GM23338 (cell line): ENCODE results near the gene MYL12B. TPM values are rescaled to one million over a fixed set of nuclear protein-coding genes. Genes with fewer than 3 reads are reported as not detected.

Experiments
- ATAC-seq: fragments of 200-7000 bp; cut with Tn5 transposase; 3 replicates; pipeline ENCODE4 v1.9.1; 2020
- DNase-seq: peaks from one replicate; pipeline ENCODE4 v3.0.0-alpha.2; 2015; ENCODE audit warnings: low spot score
- H2AFZ ChIP-seq: fragments of 200-600 bp; sonication (generic); 2 replicates; pipeline ENCODE4 v1.8.0; 2016; ENCODE audit warnings: antibody characterized with exemption, mild to moderate bottlenecking, moderate library complexity
- H3F3A ChIP-seq: fragments of 200-600 bp; sonication (generic); replicated peaks from 2 replicates; pipeline ENCODE4 v1.8.0; 2017; ENCODE audit warnings: antibody characterized with exemption, mixed run types, low read depth
- H3K27ac ChIP-seq: fragments of 200-600 bp; sonication (generic); 2 replicates; pipeline ENCODE4 v1.6.1; 2016; ENCODE audit warnings: low read depth
- H3K27me3 ChIP-seq: fragments of 200-600 bp; sonication (generic); 2 replicates; pipeline ENCODE4 v1.8.0; 2016; ENCODE audit warnings: mild to moderate bottlenecking, mixed run types, moderate library complexity; ENCODE audit not compliant: insufficient read depth
- H3K36me3 ChIP-seq: fragments of 200-600 bp; sonication (generic); 2 replicates; pipeline ENCODE4 v1.8.0; 2016; ENCODE audit warnings: mild to moderate bottlenecking; ENCODE audit not compliant: insufficient read depth
- H3K4me1 ChIP-seq: fragments of 200-600 bp; sonication (generic); 2 replicates; pipeline ENCODE4 v1.8.0; 2016; ENCODE audit warnings: mild to moderate bottlenecking, moderate library complexity; ENCODE audit not compliant: insufficient read depth
- H3K4me2 ChIP-seq: fragments of 200-600 bp; sonication (generic); 2 replicates; pipeline ENCODE4 v1.7.1; 2017; ENCODE audit warnings: mixed run types
- H3K4me3 ChIP-seq: fragments of 200-600 bp; sonication (generic); 2 replicates; pipeline ENCODE4 v1.6.1; 2016; ENCODE audit warnings: mixed run types
- H3K79me2 ChIP-seq: fragments of 200-600 bp; sonication (generic); replicated peaks from 2 replicates; pipeline ENCODE4 v1.8.0; 2017; ENCODE audit warnings: mild to moderate bottlenecking; ENCODE audit not compliant: insufficient read depth
- H3K9me2 ChIP-seq: fragments of 200-600 bp; sonication (generic); 2 replicates; pipeline ENCODE4 v1.8.0; 2017; ENCODE audit not compliant: insufficient read depth
- H4K20me1 ChIP-seq: fragments of 200-600 bp; sonication (generic); replicated peaks from 2 replicates; pipeline ENCODE4 v1.8.0; 2017; ENCODE audit warnings: mild to moderate bottlenecking; ENCODE audit not compliant: insufficient read depth
- H3K27ac Mint-ChIP-seq: 2 replicates; pipeline ENCODE4 v1.8.0; 2020; ENCODE audit warnings: inconsistent platforms, mild to moderate bottlenecking, moderate library complexity, mixed read lengths
- H3K27me3 Mint-ChIP-seq: 3 replicates; pipeline ENCODE4 v1.8.0; 2022; ENCODE audit warnings: low read depth, mild to moderate bottlenecking, moderate library complexity, mixed read lengths, inconsistent platforms; ENCODE audit not compliant: insufficient read depth, poor library complexity
- H3K36me3 Mint-ChIP-seq: 3 replicates; pipeline ENCODE4 v1.8.0; 2021; ENCODE audit warnings: low read depth, mild to moderate bottlenecking, inconsistent platforms, moderate library complexity, mixed read lengths
- H3K4me1 Mint-ChIP-seq: 3 replicates; pipeline ENCODE4 v1.8.0; 2020; ENCODE audit warnings: mild to moderate bottlenecking, inconsistent platforms, mixed read lengths
- H3K4me3 Mint-ChIP-seq: 3 replicates; pipeline ENCODE4 v1.8.0; 2021; ENCODE audit warnings: moderate library complexity, mild to moderate bottlenecking, inconsistent platforms, mixed read lengths
- H3K9me3 Mint-ChIP-seq: 3 replicates; pipeline ENCODE4 v1.8.0; 2020; ENCODE audit warnings: moderate library complexity, mild to moderate bottlenecking, inconsistent platforms, mixed read lengths
- CREB1 ChIP-seq: fragments of 250-450 bp; sonication (Bioruptor Pico); IDR thresholded peaks from 2 replicates; pipeline ENCODE4 v1.5.0; 2020; ENCODE audit warnings: low read depth, mild to moderate bottlenecking, moderate library complexity
- EZH2 ChIP-seq: fragments of 200-600 bp; sonication (generic); IDR thresholded peaks from one replicate; pipeline ENCODE4 v1.8.0; 2017; ENCODE audit warnings: antibody characterized with exemption, mild to moderate bottlenecking, low read depth; ENCODE audit not compliant: unreplicated experiment
- EZH2phosphoT487 ChIP-seq: fragments of 200-600 bp; sonication (generic); IDR thresholded peaks from one replicate; pipeline ENCODE4 v1.8.1; 2018; ENCODE audit warnings: antibody characterized with exemption; ENCODE audit not compliant: unreplicated experiment
- JUNB ChIP-seq: IDR thresholded peaks from one replicate; pipeline ENCODE4 v1.6.1; 2016; ENCODE audit warnings: antibody characterized with exemption; ENCODE audit not compliant: unreplicated experiment
- NANOG ChIP-seq: IDR thresholded peaks from 2 replicates; pipeline ENCODE4 v1.6.1; 2016; ENCODE audit warnings: antibody characterized with exemption, borderline replicate concordance
- POLR2AphosphoS5 ChIP-seq: IDR thresholded peaks from 2 replicates; pipeline ENCODE4 v1.6.1; 2016; ENCODE audit warnings: antibody characterized with exemption, low read depth
- STAT1 ChIP-seq: IDR thresholded peaks from one replicate; pipeline ENCODE4 v1.6.1; 2016; ENCODE audit warnings: antibody characterized with exemption; ENCODE audit not compliant: unreplicated experiment
- ZNF114 ChIP-seq: fragments of 250-450 bp; sonication (Bioruptor Pico); IDR thresholded peaks from 2 replicates; pipeline ENCODE4 v1.5.0; 2020; ENCODE audit warnings: mild to moderate bottlenecking, moderate library complexity
- ZNF331 ChIP-seq: fragments of 250-450 bp; sonication (Bioruptor Pico); IDR thresholded peaks from 2 replicates; pipeline ENCODE4 v1.5.0; 2020; ENCODE audit warnings: low read depth, mild to moderate bottlenecking, moderate library complexity
- polyA plus RNA-seq: library from polyadenylated mRNA; unstranded; fragments of >200 nt; fragmentation: Nextera tagmentation; extraction: Ambion mirVana; gene quantifications from 2 replicates; pipeline ENCODE4 v1.2.1, GENCODE V29; 2016
- total RNA-seq: library from RNA; depleted of rRNA; stranded (reverse); fragments of >200 nt; shearing (Covaris generic); gene quantifications from 2 replicates; pipeline ENCODE4 v1.2.3, GENCODE V29; 2014
- TF ChIP-seq, protein P1 (sequence below): IDR thresholded peaks from one replicate; pipeline ENCODE4 v1.6.1; 2018; ENCODE audit warnings: antibody characterized with exemption; ENCODE audit not compliant: unreplicated experiment
- TF ChIP-seq, protein P2 (sequence below): fragments of 250-450 bp; sonication (Bioruptor Pico); IDR thresholded peaks from 2 replicates; pipeline ENCODE4 v1.5.0; 2020; ENCODE audit warnings: mild to moderate bottlenecking, moderate library complexity
- TF ChIP-seq, protein P3 (sequence below), 2 experiments: fragments of 200-600 bp in 1 of 2; sonication (generic) in 1 of 2; conservative IDR thresholded peaks; 2 replicates each; pipeline versions ENCODE4 v1.5.1 to v1.6.1; 2016 to 2017; ENCODE audit warnings: antibody characterized with exemption in 2 of 2, low read depth in 2 of 2, mild to moderate bottlenecking in 2 of 2, moderate library complexity in 1 of 2
- TF ChIP-seq, protein P4 (sequence below): IDR thresholded peaks from 2 replicates; pipeline ENCODE4 v1.6.1; 2016; ENCODE audit warnings: antibody characterized with exemption

MYL12B gene
- total and polyA plus RNA-seq, 2 experiments from 2014 or later, result 165 to 330 TPM

DNA sequence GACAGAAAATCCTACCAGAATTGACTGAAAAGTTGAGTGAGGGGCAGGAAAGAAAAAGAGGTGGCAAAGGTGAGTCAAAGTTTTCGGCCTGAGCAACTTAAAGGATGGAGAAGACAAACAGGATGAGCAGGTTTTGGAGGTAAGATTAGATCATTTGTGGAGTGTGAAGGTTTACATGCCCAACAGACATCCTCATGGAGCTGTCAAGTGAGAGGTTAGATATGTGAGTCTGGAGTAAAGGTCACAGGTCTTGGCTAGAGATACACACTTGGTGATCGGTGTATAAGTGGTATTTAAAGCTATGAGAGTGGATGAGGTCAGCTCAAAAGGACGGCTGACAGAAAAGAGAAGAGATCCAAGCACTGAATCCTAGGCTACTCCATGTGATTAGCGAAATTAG is 25.5 kb upstream of the MYL12B start:
- Mint-ChIP-seq H3K4me3 (no peak overlapping the region), H3K36me3 (peaks cover 30% of the 10 kb centered on the region), H3K9me3 (peaks cover 31% of the 10 kb centered on the region), H3K4me1 (no peaks in the 10 kb centered on the region), H3K27me3 (no peaks in the 10 kb centered on the region), H3K27ac (no peak overlapping the region)
- no peaks in the 10 kb centered on the region for H3K27me3 ChIP-seq
- ATAC-seq (no peak), DNase-seq (no peak)
- no peaks in the 10 kb centered on the region for H3K4me1 ChIP-seq
- no peaks in the 10 kb centered on the region for H3K36me3 ChIP-seq
- no peaks in the 10 kb centered on the region for H3F3A ChIP-seq
- H3K79me2 ChIP-seq, result no peaks in the 10 kb centered on the region
- no peak overlapping the region for H2AFZ ChIP-seq
- H3K27ac ChIP-seq, result no peak overlapping the region
- no peak overlapping the region for H3K4me3 ChIP-seq
- H3K4me2 ChIP-seq, result no peak overlapping the region
- TF ChIP-seq, protein P1, sequence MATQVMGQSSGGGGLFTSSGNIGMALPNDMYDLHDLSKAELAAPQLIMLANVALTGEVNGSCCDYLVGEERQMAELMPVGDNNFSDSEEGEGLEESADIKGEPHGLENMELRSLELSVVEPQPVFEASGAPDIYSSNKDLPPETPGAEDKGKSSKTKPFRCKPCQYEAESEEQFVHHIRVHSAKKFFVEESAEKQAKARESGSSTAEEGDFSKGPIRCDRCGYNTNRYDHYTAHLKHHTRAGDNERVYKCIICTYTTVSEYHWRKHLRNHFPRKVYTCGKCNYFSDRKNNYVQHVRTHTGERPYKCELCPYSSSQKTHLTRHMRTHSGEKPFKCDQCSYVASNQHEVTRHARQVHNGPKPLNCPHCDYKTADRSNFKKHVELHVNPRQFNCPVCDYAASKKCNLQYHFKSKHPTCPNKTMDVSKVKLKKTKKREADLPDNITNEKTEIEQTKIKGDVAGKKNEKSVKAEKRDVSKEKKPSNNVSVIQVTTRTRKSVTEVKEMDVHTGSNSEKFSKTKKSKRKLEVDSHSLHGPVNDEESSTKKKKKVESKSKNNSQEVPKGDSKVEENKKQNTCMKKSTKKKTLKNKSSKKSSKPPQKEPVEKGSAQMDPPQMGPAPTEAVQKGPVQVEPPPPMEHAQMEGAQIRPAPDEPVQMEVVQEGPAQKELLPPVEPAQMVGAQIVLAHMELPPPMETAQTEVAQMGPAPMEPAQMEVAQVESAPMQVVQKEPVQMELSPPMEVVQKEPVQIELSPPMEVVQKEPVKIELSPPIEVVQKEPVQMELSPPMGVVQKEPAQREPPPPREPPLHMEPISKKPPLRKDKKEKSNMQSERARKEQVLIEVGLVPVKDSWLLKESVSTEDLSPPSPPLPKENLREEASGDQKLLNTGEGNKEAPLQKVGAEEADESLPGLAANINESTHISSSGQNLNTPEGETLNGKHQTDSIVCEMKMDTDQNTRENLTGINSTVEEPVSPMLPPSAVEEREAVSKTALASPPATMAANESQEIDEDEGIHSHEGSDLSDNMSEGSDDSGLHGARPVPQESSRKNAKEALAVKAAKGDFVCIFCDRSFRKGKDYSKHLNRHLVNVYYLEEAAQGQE, result no peak
- TF ChIP-seq ZNF114 (CRISPR knock-in tag) (no peak), POLR2AphosphoS5 (no peak), EZH2phosphoT487 (no peak), ZNF331 (CRISPR knock-in tag) (no peak), NANOG (no peak), CREB1 (no peak), JUNB (no peak), STAT1 (no peak), EZH2 (no peak)
- TF ChIP-seq, protein P2, sequence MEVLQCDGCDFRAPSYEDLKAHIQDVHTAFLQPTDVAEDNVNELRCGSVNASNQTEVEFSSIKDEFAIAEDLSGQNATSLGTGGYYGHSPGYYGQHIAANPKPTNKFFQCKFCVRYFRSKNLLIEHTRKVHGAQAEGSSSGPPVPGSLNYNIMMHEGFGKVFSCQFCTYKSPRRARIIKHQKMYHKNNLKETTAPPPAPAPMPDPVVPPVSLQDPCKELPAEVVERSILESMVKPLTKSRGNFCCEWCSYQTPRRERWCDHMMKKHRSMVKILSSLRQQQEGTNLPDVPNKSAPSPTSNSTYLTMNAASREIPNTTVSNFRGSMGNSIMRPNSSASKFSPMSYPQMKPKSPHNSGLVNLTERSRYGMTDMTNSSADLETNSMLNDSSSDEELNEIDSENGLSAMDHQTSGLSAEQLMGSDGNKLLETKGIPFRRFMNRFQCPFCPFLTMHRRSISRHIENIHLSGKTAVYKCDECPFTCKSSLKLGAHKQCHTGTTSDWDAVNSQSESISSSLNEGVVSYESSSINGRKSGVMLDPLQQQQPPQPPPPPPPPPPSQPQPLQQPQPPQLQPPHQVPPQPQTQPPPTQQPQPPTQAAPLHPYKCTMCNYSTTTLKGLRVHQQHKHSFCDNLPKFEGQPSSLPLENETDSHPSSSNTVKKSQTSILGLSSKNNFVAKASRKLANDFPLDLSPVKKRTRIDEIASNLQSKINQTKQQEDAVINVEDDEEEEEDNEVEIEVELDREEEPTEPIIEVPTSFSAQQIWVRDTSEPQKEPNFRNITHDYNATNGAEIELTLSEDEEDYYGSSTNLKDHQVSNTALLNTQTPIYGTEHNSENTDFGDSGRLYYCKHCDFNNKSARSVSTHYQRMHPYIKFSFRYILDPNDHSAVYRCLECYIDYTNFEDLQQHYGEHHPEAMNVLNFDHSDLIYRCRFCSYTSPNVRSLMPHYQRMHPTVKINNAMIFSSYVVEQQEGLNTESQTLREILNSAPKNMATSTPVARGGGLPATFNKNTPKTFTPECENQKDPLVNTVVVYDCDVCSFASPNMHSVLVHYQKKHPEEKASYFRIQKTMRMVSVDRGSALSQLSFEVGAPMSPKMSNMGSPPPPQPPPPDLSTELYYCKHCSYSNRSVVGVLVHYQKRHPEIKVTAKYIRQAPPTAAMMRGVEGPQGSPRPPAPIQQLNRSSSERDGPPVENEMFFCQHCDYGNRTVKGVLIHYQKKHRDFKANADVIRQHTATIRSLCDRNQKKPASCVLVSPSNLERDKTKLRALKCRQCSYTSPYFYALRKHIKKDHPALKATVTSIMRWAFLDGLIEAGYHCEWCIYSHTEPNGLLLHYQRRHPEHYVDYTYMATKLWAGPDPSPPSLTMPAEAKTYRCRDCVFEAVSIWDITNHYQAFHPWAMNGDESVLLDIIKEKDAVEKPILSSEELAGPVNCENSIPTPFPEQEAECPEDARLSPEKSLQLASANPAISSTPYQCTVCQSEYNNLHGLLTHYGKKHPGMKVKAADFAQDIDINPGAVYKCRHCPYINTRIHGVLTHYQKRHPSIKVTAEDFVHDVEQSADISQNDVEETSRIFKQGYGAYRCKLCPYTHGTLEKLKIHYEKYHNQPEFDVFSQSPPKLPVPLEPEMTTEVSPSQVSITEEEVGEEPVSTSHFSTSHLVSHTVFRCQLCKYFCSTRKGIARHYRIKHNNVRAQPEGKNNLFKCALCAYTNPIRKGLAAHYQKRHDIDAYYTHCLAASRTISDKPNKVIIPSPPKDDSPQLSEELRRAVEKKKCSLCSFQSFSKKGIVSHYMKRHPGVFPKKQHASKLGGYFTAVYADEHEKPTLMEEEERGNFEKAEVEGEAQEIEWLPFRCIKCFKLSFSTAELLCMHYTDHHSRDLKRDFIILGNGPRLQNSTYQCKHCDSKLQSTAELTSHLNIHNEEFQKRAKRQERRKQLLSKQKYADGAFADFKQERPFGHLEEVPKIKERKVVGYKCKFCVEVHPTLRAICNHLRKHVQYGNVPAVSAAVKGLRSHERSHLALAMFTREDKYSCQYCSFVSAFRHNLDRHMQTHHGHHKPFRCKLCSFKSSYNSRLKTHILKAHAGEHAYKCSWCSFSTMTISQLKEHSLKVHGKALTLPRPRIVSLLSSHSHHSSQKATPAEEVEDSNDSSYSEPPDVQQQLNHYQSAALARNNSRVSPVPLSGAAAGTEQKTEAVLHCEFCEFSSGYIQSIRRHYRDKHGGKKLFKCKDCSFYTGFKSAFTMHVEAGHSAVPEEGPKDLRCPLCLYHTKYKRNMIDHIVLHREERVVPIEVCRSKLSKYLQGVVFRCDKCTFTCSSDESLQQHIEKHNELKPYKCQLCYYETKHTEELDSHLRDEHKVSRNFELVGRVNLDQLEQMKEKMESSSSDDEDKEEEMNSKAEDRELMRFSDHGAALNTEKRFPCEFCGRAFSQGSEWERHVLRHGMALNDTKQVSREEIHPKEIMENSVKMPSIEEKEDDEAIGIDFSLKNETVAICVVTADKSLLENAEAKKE, result no peak
- TF ChIP-seq, protein P3, sequence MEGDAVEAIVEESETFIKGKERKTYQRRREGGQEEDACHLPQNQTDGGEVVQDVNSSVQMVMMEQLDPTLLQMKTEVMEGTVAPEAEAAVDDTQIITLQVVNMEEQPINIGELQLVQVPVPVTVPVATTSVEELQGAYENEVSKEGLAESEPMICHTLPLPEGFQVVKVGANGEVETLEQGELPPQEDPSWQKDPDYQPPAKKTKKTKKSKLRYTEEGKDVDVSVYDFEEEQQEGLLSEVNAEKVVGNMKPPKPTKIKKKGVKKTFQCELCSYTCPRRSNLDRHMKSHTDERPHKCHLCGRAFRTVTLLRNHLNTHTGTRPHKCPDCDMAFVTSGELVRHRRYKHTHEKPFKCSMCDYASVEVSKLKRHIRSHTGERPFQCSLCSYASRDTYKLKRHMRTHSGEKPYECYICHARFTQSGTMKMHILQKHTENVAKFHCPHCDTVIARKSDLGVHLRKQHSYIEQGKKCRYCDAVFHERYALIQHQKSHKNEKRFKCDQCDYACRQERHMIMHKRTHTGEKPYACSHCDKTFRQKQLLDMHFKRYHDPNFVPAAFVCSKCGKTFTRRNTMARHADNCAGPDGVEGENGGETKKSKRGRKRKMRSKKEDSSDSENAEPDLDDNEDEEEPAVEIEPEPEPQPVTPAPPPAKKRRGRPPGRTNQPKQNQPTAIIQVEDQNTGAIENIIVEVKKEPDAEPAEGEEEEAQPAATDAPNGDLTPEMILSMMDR (conservative IDR thresholded peaks at IDR 0.05; ENCODE audit: low read depth in 2 of 2), result no peak
- TF ChIP-seq, protein P4, sequence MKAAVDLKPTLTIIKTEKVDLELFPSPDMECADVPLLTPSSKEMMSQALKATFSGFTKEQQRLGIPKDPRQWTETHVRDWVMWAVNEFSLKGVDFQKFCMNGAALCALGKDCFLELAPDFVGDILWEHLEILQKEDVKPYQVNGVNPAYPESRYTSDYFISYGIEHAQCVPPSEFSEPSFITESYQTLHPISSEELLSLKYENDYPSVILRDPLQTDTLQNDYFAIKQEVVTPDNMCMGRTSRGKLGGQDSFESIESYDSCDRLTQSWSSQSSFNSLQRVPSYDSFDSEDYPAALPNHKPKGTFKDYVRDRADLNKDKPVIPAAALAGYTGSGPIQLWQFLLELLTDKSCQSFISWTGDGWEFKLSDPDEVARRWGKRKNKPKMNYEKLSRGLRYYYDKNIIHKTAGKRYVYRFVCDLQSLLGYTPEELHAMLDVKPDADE, result no peak
- H3K9me2 ChIP-seq, result 0 out of 2 replicates have a peak, but pooled peaks cover 14% of the 10 kb centered on the region
- H4K20me1 ChIP-seq, result no peaks in the 10 kb centered on the region
